GM21528 (cell line): Measurements from ENCODE around the gene NEDD9.

ENCODE experiments used
- ATAC-seq: cut with Tn5 transposase; IDR thresholded peaks from one replicate; pipeline ENCODE4 v1.9.1; 2021; ENCODE audit warnings: mild to moderate bottlenecking, moderate library complexity; ENCODE audit not compliant: unreplicated experiment, low FRiP score

NEDD9 gene

GRCh38 chr6:11236915-11237314 is 4.4 kb upstream of the NEDD9 start:
- ATAC-seq: no peak

GRCh38 chr6:11236076-11236750 is 3.7 kb upstream of the NEDD9 start:
- ATAC-seq: no peak

DNA sequence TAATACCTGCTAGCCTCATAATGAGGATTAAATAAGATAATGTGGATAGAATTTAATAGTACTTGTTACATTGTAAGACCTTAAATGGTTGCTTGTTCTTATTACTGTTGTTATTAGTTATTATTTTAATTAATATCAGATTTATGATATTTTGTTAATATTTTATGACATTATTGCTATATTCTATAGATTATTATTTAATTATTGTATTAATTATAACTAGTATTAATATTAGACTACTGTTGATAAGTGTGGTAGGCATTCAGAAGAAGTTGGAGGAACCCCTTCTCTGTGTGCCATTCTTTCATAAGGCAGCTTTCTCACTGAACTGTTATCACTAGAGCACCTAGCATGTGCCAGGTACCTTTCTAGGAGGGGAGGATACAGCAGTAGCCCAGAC is 2.6 kb upstream of the NEDD9 start:
- ATAC-seq: no peak

DNA sequence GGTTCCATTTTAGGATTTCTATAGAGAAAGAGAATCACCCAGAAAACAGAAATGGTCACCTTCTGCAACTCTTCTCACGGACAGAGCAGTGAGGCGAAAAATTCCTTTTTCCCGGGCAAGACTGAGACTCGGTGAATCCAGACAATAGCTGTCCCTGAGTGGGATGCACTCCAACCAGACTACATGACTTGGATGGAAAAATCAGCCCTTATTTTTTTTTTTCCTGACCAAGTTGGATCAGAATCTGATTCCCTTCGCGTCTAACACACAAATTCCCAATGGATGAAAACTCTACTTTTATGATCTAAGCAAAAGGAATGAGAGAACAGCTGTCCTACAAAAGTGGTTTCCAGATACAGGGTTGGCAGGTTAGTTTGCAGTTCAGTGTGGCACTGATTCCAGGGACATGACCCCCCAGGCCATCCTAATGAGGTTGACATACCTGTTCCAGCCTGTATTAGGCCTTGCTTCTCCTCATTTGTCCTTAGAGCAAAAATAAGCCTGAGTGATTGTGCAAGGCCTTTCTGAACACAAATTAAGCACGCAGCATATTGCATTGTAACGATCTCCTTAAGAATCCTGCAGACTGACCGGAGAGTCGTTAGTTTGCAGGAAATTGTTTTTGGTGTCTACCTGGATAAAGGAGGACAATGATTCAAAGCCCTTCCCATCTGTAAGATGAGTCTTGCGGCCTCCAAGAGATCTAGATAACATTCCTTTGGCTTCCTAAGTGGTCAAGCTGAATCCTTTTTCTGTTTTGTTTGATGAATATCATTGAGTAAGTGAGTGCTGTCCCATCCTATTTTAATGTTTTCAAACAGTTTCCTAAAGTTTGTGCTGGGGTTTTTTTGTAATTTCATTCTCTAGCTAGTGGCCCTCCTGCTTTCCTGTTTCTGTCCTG is 1.5 kb upstream of the NEDD9 start:
- no peak for ATAC-seq

DNA sequence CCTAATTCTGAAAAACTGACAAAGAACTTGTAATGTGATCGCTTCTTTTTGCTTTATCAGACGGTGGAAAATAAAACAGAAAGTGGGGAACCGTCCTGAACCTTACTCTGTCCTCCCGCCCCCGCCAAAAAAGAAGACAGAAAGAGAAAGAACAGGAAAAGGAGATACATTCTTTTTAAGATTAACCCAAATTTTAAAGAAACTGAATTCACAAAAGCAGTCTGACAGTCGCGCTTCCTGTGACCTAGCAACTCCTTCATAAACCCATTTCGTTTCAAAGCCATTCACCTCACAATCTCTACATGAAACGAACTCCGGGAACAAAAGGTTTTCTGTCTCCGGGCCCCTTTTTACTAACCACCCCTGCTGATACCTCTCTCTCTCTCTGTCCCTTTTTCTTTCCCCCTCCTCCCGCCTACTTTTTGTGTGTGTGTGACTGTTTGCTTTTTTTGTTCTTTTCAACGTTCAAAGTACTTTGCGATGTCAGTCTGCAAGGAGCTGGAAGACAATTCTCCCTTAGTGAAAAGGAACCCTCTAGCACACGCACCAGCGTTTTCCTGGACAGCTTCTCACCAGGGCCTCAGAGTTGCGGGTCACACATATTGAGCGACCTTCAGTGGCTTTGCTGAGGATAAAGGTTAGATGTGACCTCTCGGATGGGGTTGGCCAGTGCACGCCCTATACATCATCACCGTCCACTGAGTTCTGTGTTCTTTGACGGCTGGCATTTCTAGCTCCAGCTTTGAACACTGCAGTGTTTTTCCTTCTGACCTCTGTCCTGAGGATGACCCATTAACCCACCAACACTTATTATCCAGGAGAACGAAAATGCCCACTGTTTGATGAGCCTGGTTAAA is 530 bp upstream of the NEDD9 start:
- no peak for ATAC-seq

GRCh38 chr6:11231564-11232192 is 790 bp downstream of the NEDD9 start:
- no peak for ATAC-seq

- no peak for ATAC-seq
These were observed 1.4 kb downstream of the NEDD9 start for GRCh38 chr6:11231108-11231463.

DNA sequence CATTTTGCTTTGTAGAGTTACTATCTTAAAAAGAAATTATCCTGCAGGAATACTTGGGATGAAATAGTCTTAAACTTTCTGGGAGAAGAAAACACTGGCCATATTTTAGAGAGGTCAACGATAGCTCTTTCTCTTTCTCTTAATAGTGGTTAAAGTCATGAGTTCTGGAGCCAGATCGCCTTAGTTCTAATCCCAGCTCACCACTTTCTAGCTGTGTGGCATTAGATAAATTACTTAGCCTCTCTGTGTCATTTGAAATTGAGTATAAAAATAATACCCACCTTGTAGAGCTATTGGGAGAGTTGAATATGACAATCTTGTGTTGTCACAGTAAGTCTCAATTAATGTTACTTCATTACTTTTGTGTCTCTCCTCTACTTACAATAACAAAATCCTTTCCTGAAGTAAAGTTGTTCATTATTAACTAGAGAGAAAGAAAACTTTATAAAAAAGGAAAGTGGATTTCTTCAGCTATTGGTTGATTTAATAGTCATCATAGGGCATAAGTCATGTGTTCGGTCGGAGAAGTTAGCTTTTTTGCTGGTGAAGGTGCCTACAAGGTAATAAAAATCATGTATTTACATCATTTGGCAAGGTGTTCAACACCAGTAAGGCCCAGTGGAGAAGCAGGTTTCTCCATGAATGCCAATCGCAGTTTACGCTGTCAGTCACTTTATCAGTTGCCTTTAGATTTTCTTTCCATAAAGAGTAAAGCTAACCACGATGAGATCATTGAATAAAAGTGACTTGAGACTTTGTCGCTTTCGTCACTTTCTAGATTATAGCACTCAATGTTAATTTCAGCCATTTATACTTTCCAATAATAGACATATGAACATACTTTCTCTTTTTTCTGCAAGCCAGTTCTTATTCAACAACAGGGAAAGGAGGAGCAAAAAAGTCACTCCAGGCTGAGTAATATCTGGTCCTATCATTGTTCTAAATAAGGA is 2.0 kb downstream of the NEDD9 start:
- ATAC-seq: no peak

DNA sequence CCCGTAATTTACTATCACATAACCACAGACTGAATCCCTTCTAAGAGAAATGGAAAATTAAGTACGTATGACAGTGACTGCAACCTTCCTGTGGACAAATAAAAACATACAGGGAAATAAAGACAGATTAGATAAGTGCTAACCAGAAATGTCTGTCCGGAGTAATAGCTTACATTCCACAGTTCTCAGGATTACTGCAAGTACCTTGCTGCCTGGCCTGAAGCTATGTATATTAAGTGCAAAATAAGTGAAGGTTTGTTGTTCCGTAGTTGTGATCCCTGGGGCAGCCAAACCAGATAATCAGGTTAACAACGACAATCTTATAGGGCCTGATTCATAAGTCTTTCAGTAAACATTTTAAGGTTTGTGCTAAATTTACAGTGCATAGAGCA is 2.8 kb downstream of the NEDD9 start:
- ATAC-seq: no peak

DNA sequence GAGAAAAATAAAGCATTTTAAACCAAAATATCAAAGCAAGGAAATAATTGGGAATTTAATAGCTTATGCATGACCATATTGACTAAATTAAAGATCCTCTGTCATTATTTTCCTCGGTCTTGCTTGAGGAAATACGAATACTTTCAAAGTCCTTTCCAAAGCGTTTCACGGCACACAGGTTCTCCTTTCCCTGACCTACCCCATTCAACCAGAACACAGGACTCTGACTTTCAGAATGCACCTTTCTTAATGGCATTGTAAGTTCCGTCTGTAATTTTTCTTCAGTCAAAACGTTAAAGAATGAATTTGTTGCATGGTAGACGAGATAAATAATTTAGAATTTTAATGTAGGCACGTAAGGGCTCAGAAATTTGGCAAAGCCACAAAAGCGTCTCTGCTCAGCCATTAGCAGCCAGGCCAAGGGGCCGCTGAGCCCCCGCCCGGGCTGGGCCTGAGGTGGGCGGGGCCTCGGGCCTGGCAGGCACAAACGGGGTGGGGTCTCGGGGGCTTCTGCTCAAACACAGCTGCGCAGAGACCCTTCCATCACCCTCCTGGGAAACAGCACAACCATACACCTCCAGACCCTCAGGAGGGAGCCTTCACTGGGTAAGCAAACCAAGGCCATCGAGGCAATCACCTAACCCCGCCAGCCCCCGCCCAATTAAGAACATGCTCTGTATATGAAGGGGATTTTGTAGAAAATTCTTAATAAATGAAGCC is 3.4 kb downstream of the NEDD9 start:
- ATAC-seq: no peak

DNA sequence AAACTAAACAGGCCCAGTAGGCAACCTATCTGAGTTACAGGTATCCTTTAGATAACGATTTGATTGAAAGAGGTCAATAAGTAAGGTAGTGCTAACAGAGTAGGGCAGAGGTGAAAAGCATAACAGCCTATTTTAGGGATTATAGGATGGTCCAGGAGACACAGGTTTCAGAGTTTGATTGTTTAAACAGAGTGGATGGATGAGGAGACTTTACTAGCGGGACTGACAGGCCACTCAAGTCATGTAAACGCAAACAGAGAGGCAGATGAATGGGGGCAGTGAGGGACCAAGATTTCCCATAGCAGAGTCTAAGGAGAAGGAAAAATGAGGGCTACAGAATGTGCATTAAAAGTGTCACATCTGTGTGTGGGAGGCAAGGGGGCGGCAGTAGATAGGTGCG is 4.8 kb downstream of the NEDD9 start:
- no peak for ATAC-seq

DNA sequence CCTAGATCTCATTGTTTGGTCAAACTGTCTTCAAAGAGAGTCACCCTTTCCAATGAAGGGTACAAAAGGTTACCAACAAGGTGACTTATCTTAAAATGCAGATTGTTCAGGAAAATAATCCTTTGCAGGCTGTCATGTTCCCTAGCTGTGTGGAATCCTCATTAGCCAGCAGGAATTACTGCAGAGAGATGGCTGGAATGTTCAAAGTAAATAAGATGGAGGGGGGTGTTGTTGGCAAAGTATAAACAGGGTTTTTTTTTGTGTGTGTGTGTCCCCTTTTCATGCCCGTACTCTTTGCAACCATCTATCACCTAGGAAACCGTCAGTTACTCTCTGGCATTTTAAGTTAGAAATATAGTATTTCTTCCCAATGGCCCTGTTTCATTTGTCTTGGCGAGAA is 6.5 kb downstream of the NEDD9 start:
- ATAC-seq: no peak

GRCh38 chr6:11224966-11225463 is 7.5 kb downstream of the NEDD9 start:
- ATAC-seq: no peak

DNA sequence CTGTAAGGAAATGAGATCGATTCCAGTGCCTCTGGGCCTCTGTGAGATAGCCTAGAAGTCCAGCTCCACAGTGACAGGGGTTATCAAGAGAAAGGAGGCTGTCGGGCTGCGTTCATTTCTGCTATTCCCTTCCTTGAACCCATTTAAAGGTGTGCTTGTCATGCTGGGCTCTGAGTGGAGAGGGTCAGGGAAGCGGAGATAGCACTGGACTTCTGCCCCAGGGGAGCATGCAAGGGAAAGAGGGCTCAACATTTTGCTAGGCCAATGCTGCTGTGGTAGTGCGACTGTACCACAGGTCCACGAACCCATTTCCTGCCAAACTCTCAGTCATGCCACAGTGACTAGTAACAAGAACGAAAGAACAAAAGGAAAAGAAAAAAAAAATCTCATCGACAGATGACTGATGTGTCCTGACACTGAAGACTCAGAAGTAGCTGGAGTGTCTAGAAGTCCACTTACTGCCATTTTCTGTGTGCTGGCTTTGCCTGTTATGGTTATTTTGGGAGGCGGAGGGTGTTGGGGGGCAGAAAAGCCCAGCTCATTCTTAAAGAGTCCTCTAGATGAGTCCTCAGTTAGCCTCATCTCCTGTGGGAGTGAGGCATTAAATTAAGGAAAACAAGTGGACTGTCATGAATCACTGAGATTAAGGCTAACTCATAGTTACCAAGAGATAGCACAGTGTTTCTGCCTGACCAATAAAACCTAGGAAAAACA is 8.1 kb downstream of the NEDD9 start:
- ATAC-seq: no peak

GRCh38 chr6:11223286-11223864 is 9.1 kb downstream of the NEDD9 start:
- no peak for ATAC-seq

DNA sequence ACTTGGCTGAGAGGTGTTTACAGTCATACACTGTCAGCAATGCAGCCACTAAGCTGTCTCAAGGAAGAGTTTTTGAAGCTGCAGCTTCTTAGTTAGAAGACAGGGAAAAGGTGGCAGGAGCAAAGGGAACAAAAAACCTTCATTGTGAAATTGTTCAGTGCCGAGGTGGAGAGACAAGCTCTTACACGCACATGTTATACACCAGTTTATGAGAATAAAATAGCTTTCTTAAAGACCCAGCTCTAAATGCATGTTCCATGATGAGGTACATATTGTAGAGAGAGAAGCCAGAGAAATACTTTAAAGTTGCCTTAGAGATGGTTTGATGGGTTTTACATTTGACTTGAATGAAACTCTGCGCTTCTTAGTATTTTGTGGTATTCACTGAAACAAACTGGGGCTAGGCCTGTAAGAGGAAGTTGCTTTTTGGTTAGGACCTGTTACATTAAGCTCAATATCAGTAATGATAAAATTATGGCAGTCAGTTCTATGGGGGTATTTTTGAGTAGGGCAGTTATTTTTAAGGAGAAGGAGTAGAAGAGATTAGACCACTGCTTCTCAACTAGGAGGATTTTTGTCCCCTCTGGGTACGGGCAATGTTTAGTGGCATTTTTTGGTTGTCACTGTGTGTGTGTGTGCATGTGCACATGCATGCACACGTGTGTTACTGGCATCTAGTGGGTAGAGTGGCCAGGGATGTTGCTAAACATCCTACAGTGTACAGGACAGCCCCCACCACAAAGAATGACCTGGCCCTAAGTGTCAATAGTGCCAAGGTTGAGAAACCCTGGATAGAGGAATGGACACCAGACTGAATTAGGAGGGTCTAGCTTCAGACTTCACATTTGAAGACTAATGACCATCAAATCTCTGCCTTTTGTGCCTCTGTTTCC is 9.8 kb downstream of the NEDD9 start:
- no peak for ATAC-seq
